HTR-8/SVneo (cell line): Measurements from ENCODE around the gene TRRAP.

Source experiments
- DNase-seq: peaks from one replicate; pipeline ENCODE4 v3.0.0; 2011; ENCODE audit warnings: low spot score, mixed read lengths; ENCODE audit not compliant: insufficient read length
- FAIRE-seq: peaks from 2 replicates; lab custom pipeline; 2011; peaks lifted over from hg19 to GRCh38; lab: Jason Lieb, UNC

Gene TRRAP

DNA sequence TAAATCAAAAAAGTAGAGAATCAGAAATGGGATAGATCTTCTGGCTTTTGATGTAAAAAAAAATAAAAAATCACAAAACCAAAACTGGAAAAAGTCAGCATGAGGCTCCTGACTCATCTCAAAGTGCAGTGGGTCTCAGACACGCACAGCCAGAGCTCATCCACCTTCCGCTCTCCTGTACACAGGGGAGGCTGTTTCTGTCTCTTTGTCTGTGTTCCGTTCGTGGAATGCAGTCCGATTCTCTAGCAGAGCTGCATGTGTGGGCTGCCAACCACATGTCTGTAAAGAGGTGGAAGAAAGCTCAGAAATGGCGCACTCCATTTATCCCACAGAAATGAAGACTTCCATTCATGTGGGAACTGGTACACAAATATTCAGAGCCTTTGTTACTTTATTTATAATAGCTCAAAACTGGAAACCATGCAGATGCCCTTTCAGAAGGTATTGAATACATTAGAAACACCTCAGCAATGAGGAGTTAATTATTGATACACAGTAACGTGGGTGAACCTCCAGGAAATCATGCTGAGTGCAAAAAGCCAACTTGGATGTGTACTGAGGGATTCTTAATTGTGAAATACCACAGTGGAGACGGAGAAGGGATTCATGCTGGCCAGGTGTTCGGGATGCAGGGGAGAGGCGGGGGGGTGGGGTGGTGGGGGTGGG, 123.3 kb downstream of the TRRAP start:
- FAIRE-seq (no peak), DNase-seq (no peak)

DNA sequence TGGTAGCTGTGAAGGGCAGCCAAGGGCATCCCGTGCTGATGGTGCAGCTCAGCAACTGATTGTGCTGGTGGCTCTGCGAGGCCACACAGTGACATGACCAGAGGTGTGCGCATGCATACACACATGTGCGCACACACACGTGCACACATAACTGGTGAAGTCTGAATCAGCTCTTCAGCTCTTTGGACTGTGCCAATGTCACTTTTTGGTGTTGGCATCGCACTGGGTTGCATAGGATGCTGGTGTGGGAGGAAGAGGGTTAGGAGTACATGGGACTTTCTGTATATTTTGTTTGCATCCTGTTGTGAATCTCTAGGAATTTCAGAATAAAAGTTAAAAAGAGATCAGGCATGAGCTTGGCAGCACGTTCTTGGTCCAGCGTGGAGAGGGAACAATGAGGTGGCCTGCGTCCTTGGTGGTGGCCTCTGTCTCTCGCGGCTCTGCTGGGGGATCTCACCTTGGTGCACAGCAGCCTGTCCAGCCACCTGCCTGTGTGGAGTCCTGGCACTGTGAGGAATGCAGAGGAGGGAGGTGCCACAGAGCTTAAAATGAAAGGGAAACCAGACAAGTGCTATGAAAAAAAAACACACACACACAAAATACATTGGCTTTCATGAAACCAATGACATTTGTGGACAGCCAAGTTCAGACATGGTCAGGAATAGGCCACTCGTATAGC, 124.0 kb downstream of the TRRAP start:
- FAIRE-seq: no peak
- DNase-seq: no peak

DNA sequence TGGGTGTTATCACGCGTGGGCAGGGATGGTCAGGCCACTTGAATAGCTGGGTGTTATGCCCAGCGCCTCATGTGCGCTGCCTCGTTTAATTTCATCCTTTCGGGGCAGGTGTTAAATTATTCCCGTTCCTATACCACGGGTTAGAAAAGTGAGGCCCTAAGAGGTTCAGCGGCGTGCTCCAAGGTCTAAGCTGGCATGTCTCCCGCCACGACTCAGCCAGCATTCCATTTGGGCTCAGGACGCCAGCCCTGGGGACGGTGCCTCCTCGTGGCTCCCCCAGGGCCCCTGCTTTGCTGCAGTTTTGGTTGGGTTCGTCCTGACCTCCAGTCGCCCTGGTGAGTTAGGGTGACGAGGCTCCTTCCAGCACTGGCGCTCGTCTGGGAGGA, 124.5 kb downstream of the TRRAP start:
- FAIRE-seq (no peak), DNase-seq (no peak)

- FAIRE-seq (no peak), DNase-seq (no peak)
Measured at GRCh38 chr7:99003419-99003818, 125.1 kb downstream of the TRRAP start.

GRCh38 chr7:99004216-99004615, 125.9 kb downstream of the TRRAP start:
- DNase-seq (no peak), FAIRE-seq (no peak)

DNA sequence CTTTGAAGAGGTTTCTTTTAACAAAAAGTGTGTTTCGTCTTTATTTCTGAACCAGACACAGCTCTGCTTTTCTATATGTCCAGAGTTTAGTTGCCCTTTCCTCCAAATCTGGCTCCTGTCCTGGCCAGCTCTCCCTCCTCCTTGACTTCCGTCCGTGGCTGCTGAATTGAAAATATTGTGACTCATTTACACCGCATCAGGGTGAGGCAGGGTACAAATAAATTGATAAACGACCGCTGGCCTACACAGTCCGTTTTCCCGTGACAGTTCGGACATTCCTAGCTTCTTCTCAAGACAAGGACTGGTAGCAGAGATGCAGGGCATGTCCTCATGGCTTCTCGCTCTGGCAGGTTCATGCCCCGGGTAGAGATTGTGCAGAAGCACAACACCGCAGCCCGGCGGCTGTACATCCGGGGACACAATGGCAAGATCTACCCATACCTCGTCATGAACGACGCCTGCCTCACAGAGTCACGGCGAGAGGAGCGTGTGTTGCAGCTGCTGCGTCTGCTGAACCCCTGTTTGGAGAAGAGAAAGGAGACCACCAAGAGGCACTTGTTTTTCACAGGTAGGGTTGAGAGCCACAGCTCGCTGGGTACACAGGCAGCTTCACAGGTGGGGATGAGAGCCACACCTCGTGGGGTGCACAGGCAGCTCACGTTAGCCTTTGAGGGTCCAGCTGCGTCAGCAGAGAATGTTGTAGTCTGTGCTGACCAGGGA, 126.6 kb downstream of the TRRAP start:
- FAIRE-seq: no peak
- no peak for DNase-seq

DNA sequence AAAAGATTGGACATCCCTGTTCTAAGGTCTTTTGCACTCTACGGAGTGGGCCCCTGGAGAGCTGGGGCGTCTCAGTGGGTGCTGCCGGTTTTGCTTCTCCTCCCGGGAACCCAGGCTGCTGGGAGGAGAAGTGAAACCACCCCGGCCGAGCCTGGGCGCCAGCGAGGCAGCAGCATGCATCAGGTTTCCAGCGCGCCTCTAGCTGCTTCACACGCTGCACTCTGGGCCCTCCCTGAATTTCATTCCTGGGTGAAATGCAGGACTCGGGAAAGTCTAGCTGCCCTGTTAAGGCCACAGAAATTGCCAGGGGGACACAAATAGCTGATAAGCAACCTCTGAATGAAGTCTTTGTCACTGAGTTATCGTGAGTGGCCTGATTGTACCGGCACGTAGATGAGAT, 127.4 kb downstream of the TRRAP start:
- DNase-seq: no peak
- no peak for FAIRE-seq

- DNase-seq (no peak), FAIRE-seq (no peak)
Measured at GRCh38 chr7:99006739-99007424, 128.6 kb downstream of the TRRAP start.

DNA sequence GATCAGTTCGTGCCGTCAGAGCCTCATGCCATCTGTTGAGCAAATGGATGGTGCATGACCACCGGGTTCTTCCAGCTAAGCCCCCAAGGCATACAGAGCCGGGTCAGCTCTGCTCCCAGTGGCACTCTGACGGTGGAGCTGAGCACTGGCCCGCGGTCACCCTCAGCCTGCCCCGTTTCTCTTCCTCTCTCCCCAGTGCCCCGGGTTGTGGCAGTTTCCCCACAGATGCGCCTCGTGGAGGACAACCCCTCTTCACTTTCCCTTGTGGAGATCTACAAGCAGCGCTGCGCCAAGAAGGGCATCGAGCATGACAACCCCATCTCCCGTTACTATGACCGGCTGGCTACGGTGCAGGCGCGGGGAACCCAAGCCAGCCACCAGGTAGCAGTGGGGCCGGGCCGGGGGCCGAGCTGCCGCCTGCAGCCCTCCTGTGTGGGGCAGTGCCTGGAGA, 129.9 kb downstream of the TRRAP start:
- DNase-seq (no peak), FAIRE-seq (no peak)

DNA sequence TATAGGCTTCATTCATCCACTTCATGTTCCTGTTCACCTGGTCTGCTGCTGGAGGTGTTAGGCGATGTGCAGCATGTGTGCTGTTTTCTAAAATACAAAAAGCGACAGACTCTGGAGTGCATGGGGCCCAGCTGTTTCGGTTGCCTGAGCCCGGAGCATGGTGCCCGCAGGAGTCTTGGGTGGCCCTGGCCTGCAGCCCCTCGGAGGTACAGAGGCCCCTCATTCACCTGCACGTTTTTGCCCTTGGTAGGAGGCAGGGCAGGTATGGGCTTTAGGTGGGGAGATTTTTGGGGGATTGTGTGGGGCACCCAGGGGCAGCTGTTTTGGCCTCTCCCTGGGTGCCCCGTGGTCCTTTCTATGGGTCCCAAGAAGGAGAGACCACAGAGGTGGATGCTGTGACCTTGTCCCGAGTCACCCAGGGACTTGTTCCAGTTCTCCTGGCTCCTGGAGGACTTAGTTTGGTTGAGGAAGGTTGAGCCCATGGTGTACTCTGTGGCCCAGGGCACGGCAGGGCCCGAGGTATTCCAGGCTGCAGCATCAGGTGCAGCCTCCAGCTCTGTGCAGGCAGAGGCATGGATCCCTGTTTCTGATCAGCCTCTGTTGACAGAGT, 130.7 kb downstream of the TRRAP start:
- FAIRE-seq (no peak), DNase-seq (no peak)

DNA sequence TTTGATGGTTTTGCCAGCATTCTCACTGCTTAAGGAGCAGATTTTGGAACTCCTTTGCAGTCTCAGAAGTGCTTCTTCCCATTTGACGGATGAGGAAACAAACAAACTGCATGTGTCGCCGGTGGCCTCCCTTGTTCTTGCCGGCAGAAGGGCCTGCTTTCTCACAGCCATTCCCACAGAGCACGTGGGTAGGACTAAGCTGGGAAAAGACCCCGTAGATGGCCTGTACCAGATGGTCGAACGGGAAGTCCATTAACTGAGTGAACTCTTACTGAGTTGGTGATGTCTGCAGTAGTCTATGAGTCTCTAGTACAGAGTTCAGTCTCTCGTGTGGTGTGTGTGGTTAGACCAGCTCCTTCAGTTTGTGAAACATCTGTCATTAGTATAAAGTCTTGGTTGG, 131.9 kb downstream of the TRRAP start:
- DNase-seq (no peak), FAIRE-seq (no peak)

- FAIRE-seq (no peak), DNase-seq (no peak)
Measured at GRCh38 chr7:99011341-99011705, 133.0 kb downstream of the TRRAP start.

- DNase-seq: no peak
- no peak for FAIRE-seq
Measured at GRCh38 chr7:99011706-99012404, 133.5 kb downstream of the TRRAP start.

DNA sequence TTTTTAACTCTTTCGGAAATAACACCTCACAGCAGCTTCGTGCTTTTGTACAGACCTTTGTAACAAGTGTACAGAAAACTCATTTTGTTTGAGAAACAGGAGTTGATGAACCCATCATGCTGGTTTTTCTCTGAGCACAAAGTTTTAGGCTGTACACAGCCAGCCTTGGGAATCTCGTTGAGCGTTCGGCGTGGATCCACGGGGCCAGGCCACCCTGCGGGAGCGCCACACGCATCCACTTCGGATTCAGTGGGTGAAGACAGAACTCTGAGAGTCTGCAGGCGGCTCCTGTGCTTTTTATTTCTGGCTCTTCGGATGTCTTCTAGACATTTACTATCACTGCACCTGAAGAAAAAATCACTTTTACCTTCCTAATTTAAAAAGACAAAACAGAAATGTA, 134.4 kb downstream of the TRRAP start:
- no peak for FAIRE-seq

DNA sequence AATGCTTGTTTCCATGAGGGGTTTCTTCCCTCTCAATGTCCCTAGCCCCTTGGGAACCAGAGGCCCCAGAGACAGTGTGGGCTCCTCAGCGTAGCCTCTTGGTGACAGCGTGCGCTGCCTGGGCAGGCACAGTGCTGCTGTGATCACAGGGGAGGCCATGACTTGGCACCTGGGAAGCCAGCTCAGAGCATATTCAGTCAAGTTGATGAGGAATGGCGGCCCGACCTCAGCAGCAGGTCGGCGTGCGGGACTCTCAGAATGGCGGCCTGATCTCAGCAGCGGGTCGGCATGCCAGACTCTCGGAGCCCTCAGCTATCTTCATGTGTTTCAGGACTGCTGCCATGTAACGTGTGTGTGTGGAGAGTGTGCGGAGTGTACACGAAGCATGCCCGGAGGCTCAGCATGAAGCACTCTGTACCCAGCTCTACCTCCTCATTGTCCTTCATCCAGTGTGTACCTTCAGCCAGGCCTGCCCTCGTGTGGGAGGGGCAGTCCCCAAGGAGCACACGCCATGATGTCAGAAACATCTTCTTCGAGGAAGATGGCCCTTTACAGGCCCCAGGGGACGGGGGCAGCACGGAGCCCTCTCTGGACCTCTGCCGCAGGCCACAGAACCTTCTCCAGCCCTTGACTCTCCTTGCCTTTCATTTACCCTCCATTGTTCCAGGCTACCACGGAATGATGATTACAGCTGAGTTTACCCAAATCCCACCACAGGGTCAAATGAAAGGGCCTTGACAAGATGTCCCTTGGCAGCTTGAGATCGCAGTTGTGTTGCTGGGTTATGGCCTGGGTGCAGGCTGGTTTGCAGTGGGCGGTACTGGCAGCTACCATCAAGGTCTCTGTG, 135.2 kb downstream of the TRRAP start:
- DNase-seq (no peak), FAIRE-seq (no peak)

More for the DNA sequence above, 134.4 kb downstream of the TRRAP start:
- no peak for DNase-seq

- FAIRE-seq: no peak
- no peak for DNase-seq
Measured at GRCh38 chr7:99014113-99014985, 136.0 kb downstream of the TRRAP start.

GRCh38 chr7:99016196-99016595, 137.9 kb downstream of the TRRAP start:
- no peak for DNase-seq
- FAIRE-seq: no peak
